ENCODE data around the gene CPED1.
"Not testable (repeated sequence)": the region's sequence is repeated elsewhere in the genome, so short reads cannot be mapped to it uniquely, and the experiment has no call there.

Gene CPED1

GRCh38 chr7:121286186-121286585 is 297.7 kb downstream of the CPED1 start:
- DNase-seq (ENCODE audit: low read depth in 2 of 2) = no peak

- no peak for DNase-seq (ENCODE audit: low read depth in 2 of 2)
These were observed 298.5 kb downstream of the CPED1 start for GRCh38 chr7:121286742-121287734.

GRCh38 chr7:121288894-121289293 is 300.4 kb downstream of the CPED1 start:
- no peak for DNase-seq (ENCODE audit: low read depth in 2 of 2)

- DNase-seq (ENCODE audit: low read depth in 2 of 2) = not testable (repeated sequence)
These were observed 301.4 kb downstream of the CPED1 start for GRCh38 chr7:121289930-121290329.

GRCh38 chr7:121294448-121294992 is 306.0 kb downstream of the CPED1 start:
- DNase-seq (ENCODE audit: low read depth in 2 of 2) = no peak

GRCh38 chr7:121297843-121298242 is 309.3 kb downstream of the CPED1 start:
- DNase-seq (ENCODE audit: low read depth in 2 of 2) = no peak

GRCh38 chr7:121298831-121299239 is 310.3 kb downstream of the CPED1 start:
- no peak for DNase-seq (ENCODE audit: low read depth in 2 of 2)

- DNase-seq (ENCODE audit: low read depth in 2 of 2) = no peak
These were observed 312.3 kb downstream of the CPED1 start for GRCh38 chr7:121300685-121301420.

- DNase-seq (ENCODE audit: low read depth in 2 of 2) = no peak
These were observed 313.1 kb downstream of the CPED1 start for GRCh38 chr7:121301446-121302213.

- no peak for DNase-seq (ENCODE audit: low read depth in 2 of 2)
These were observed 313.8 kb downstream of the CPED1 start for GRCh38 chr7:121302214-121302745.

- no peak for DNase-seq (ENCODE audit: low read depth in 2 of 2)
These were observed 315.1 kb downstream of the CPED1 start for GRCh38 chr7:121303422-121304101.

GRCh38 chr7:121304102-121304658 is 315.7 kb downstream of the CPED1 start:
- no peak for DNase-seq (ENCODE audit: low read depth in 2 of 2)

- DNase-seq (ENCODE audit: low read depth in 2 of 2) = no peak
These were observed 316.6 kb downstream of the CPED1 start for GRCh38 chr7:121305109-121305508.

GRCh38 chr7:121306565-121306964 is 318.1 kb downstream of the CPED1 start:
- no peak for DNase-seq (ENCODE audit: low read depth in 2 of 2)

- no peak for DNase-seq (ENCODE audit: low read depth in 2 of 2)
These were observed 318.6 kb downstream of the CPED1 start for GRCh38 chr7:121307021-121307574.

- no peak for DNase-seq (ENCODE audit: low read depth in 2 of 2)
These were observed 324.8 kb downstream of the CPED1 start for GRCh38 chr7:121313220-121313792.

GRCh38 chr7:121313793-121314676 is 325.5 kb downstream of the CPED1 start:
- DNase-seq (ENCODE audit: low read depth in 2 of 2) = no peak

GRCh38 chr7:121315170-121315569 is 326.7 kb downstream of the CPED1 start:
- not testable (repeated sequence) for DNase-seq (ENCODE audit: low read depth in 2 of 2)

GRCh38 chr7:121322460-121322859 is 333.9 kb downstream of the CPED1 start:
- no peak for DNase-seq (ENCODE audit: low read depth in 2 of 2)
